Ovary (tissue), 9 donors: ENCODE results near the gene TENT4A. TPM values are rescaled to one million over a fixed set of nuclear protein-coding genes. Genes with fewer than 3 reads are reported as not detected.

Experiments used
- DNase-seq, 5 donors: peaks; one replicate each; pipeline ENCODE4 v3.0.0-alpha.2; 2019 to 2020
- H3K27ac ChIP-seq, 2 donors: fragments of 200-600 bp; one replicate each; pipeline versions ENCODE4 v1.5.1 to v1.8.0; 2019 to 2022
- H3K27me3 ChIP-seq: fragments of 200-600 bp; one replicate; pipeline ENCODE4 v1.8.0; 2022
- H3K36me3 ChIP-seq: fragments of 200-600 bp; sonication (generic); one replicate; pipeline ENCODE4 v1.5.1; 2019
- H3K4me1 ChIP-seq: one replicate; pipeline ENCODE4 v1.8.1; 2013; ENCODE audit warnings: mild to moderate bottlenecking, moderate library complexity; ENCODE audit not compliant: insufficient read depth
- H3K4me3 ChIP-seq: fragments of 200-600 bp; sonication (generic); one replicate; pipeline ENCODE4 v1.5.1; 2017
- H3K9me3 ChIP-seq, 2 donors: fragments of 200-600 bp in 1 of 2; sonication (generic) in 1 of 2; one replicate each; pipeline versions ENCODE4 v1.5.1 to v1.8.1; 2013 to 2019; ENCODE audit warnings: mild to moderate bottlenecking in 1 of 2, moderate library complexity in 1 of 2
- CTCF ChIP-seq, 3 donors: fragments of 450-650 bp in 2 of 3; fragments of 200-600 bp in 1 of 3; IDR thresholded peaks; one replicate each; pipeline versions ENCODE4 v1.5.1 to v1.8.0; 2016 to 2022; ENCODE audit warnings: antibody characterized with exemption in 3 of 3, mild to moderate bottlenecking in 1 of 3
- EP300 ChIP-seq: sonication (generic); formaldehyde crosslinking; IDR thresholded peaks from one replicate; pipeline ENCODE4 v1.6.1; 2017; ENCODE audit warnings: antibody characterized with exemption
- POLR2A ChIP-seq: fragments of 450-650 bp; IDR thresholded peaks from one replicate; pipeline ENCODE4 v1.6.1; 2017; ENCODE audit warnings: antibody characterized with exemption, mild to moderate bottlenecking, moderate library complexity
- WGBS, 3 donors: extraction: QIAGEN DNeasy Blood & Tissue Kit in 1 of 3; methylation state at CpG; one replicate each; pipeline versions ENCODE4 v1.1.5 to v1.1.7; 2013 to 2017; 5-methylcytosine and 5-hydroxymethylcytosine counted together
- intact Hi-C, 4 donors: fragments of 100-400 bp; cut with DNase I; formaldehyde crosslinking; loops; one replicate each; pipeline versions ENCODE4 v1.11.0 to v1.15.1; 2022 to 2023
- polyA plus RNA-seq, 2 donors: library from polyadenylated mRNA; stranded (reverse); fragments of 200-250 nt in 1 of 2; fragments of 350-450 nt in 1 of 2; fragmentation: Illumina TruSeq in 1 of 2; extraction: RNeasy Lipid Tissue Mini Kit (QIAGEN cat#74804) in 1 of 2; gene quantifications; one replicate each; pipeline ENCODE4 v1.2.3, GENCODE V29; 2013 to 2014
- total RNA-seq, 7 donors: library from RNA; depleted of rRNA in 2 of 7; stranded (reverse); fragments of >200 nt in 2 of 7; fragmentation: NEBNext Ultra II Directional in 3 of 7; extraction: Animal tissue kit (Norgen Biotek cat#: 25700) in 3 of 7; gene quantifications; one replicate each; pipeline versions ENCODE4 v1.1.0 to v1.2.4, GENCODE V29; 2016 to 2023
- donor health status: DM: no; HTN: no; CAD: no; lungs with moderate emphysema.
- donor health status: DM: no; HTN: no; CAD: no.
- donor health status: Bipolar disorder and iron deficiency.
- donor health status: DM: yes; HTN: yes; CAD: no.
- donor health status: DM: no; HTN: no; CAD: no.
- donor health status: DM: yes; HTN: yes; CAD: no.

Gene TENT4A
- total and polyA plus RNA-seq, 9 donors = 12.4 to 29.6 (median 22.9) TPM

GRCh38 chr5:6739603-6740002 lies 26.4 kb downstream of the TENT4A start:
- no peak overlapping the region for H3K27ac ChIP-seq
- H3K4me3 ChIP-seq = no peak overlapping the region
- TF ChIP-seq POLR2A = no peak
- no peak for TF ChIP-seq EP300
- TF ChIP-seq CTCF (IDR thresholded peaks at IDR 0.05) = no peak
- H3K9me3 ChIP-seq = no peaks in the 10 kb centered on the region
- H3K36me3 ChIP-seq = no peaks in the 10 kb centered on the region
- peaks cover 5% of the 10 kb centered on the region for H3K4me1 ChIP-seq
- H3K27me3 ChIP-seq = no peaks in the 10 kb centered on the region
- intact Hi-C loops = loop anchor here in 3 of 4 donors (10.0 kb wide), 2 partner anchors 105 to 1245 kb away; partner anchors contain the start of genes NSUN2 (in 2 of the 3) and SRD5A1 (in 2 of the 3)
- peak in 1 of 5 donors; percentile 6 for DNase-seq
- 89 to 90% (median 90%) methylated on average over 15 of the region's 15 CpGs for WGBS, 3 donors

- H3K27ac ChIP-seq = no peak overlapping the region
- H3K36me3 ChIP-seq = no peaks in the 10 kb centered on the region
- no peak overlapping the region for H3K4me3 ChIP-seq
- 85 to 97% (median 94%) methylated on average over 12 of the region's 12 CpGs for WGBS, 3 donors
- intact Hi-C loops = loop anchor here in 2 of 4 donors (10.0 kb wide), 2 partner anchors 106 to 1246 kb away; partner anchors contain the start of genes NSUN2 (in 1 of the 2) and SRD5A1 (in 1 of the 2)
- TF ChIP-seq EP300 (no peak), CTCF (IDR thresholded peaks at IDR 0.05) (no peak), POLR2A (no peak)
- DNase-seq = peak in 1 of 5 donors; percentile 10
- H3K4me1 ChIP-seq = peaks cover 4% of the 10 kb centered on the region
- H3K27me3 ChIP-seq = no peaks in the 10 kb centered on the region
- no peaks in the 10 kb centered on the region for H3K9me3 ChIP-seq
Observed at GRCh38 chr5:6740586-6741150, 27.4 kb downstream of the TENT4A start.

GRCh38 chr5:6742081-6742758 lies 29.0 kb downstream of the TENT4A start:
- DNase-seq = peak in 1 of 5 donors; percentile 9
- no peaks in the 10 kb centered on the region for H3K36me3 ChIP-seq
- H3K4me3 ChIP-seq = no peak overlapping the region
- H3K4me1 ChIP-seq = peaks cover 4% of the 10 kb centered on the region
- TF ChIP-seq POLR2A (no peak), EP300 (no peak), CTCF (IDR thresholded peaks at IDR 0.05) (no peak)
- intact Hi-C loops = loop anchor here in 2 of 4 donors (10.0 kb wide), 2 partner anchors 107 to 1247 kb away; partner anchors contain the start of genes NSUN2 (in 1 of the 2) and SRD5A1 (in 1 of the 2)
- no peak overlapping the region for H3K27ac ChIP-seq
- WGBS, 3 donors = 72 to 82% (median 75%) methylated on average over 13 of the region's 13 CpGs
- no peaks in the 10 kb centered on the region for H3K9me3 ChIP-seq
- H3K27me3 ChIP-seq = no peaks in the 10 kb centered on the region

- intact Hi-C loops = loop anchor here in 2 of 4 donors (10.0 kb wide), 2 partner anchors 108 to 1248 kb away; partner anchors contain the start of genes NSUN2 (in 1 of the 2) and SRD5A1 (in 1 of the 2)
- TF ChIP-seq CTCF (IDR thresholded peaks at IDR 0.05) (no peak), POLR2A (no peak), EP300 (no peak)
- Histone ChIP-seq H3K9me3 (no peaks in the 10 kb centered on the region), H3K27me3 (no peaks in the 10 kb centered on the region), H3K4me1 (peaks cover 4% of the 10 kb centered on the region), H3K27ac (no peak overlapping the region), H3K4me3 (no peak overlapping the region), H3K36me3 (no peaks in the 10 kb centered on the region)
- DNase-seq = peak in 1 of 5 donors; percentile 10
- WGBS, 3 donors = 85 to 92% (median 87%) methylated on average over 10 of the region's 10 CpGs
Observed at GRCh38 chr5:6743161-6743560, 29.9 kb downstream of the TENT4A start.
